Osteoblast (primary cell): ENCODE measurements around the gene ZC3H13. TPM values are rescaled to one million over a fixed set of nuclear protein-coding genes. Genes with fewer than 3 reads are reported as not detected.

ENCODE experiments used
- DNase-seq: peaks from one replicate; pipeline ENCODE4 v3.0.0; 2011; ENCODE audit warnings: low spot score, mixed read lengths; ENCODE audit not compliant: insufficient read length; ENCODE audit errors: missing footprints
- H2AFZ ChIP-seq: 2 replicates; pipeline ENCODE4 v1.6.0; 2011; ENCODE audit warnings: mild to moderate bottlenecking, low read length
- H3K27ac ChIP-seq: 2 replicates; pipeline ENCODE4 v1.5.1; 2011; ENCODE audit warnings: mild to moderate bottlenecking, low read depth, low read length, moderate library complexity
- H3K27me3 ChIP-seq: 2 replicates; pipeline ENCODE4 v1.6.0; 2012; ENCODE audit warnings: mild to moderate bottlenecking, control low read depth, inconsistent platforms, low read length, moderate library complexity; ENCODE audit not compliant: insufficient read depth
- H3K36me3 ChIP-seq: 2 replicates; pipeline ENCODE4 v1.5.1; 2011; ENCODE audit warnings: mild to moderate bottlenecking, low read length, control low read depth, moderate library complexity; ENCODE audit not compliant: insufficient read depth
- H3K4me1 ChIP-seq: 2 replicates; pipeline ENCODE4 v1.5.1; 2011; ENCODE audit warnings: mild to moderate bottlenecking, low read length, control low read depth, moderate library complexity; ENCODE audit not compliant: insufficient read depth
- H3K4me2 ChIP-seq: 2 replicates; pipeline ENCODE4 v1.6.0; 2011; ENCODE audit warnings: mild to moderate bottlenecking, low read length; ENCODE audit not compliant: insufficient read depth
- H3K4me3 ChIP-seq: fragments of 200-600 bp; sonication (generic); 3 replicates; pipeline ENCODE4 v1.5.1; 2012; ENCODE audit warnings: mild to moderate bottlenecking, low read length, inconsistent platforms; ENCODE audit not compliant: insufficient read depth
- H3K79me2 ChIP-seq: 2 replicates; pipeline ENCODE4 v1.6.0; 2012; ENCODE audit warnings: mild to moderate bottlenecking, low read length, control low read depth, inconsistent platforms; ENCODE audit not compliant: insufficient read depth
- H3K9me3 ChIP-seq: 2 replicates; pipeline ENCODE4 v1.5.1; 2011; ENCODE audit warnings: low read depth, low read length, control low read depth
- H4K20me1 ChIP-seq: 2 replicates; pipeline ENCODE4 v1.6.0; 2012; ENCODE audit warnings: mild to moderate bottlenecking, low read length, control low read depth; ENCODE audit not compliant: insufficient read depth
- CTCF ChIP-seq: IDR thresholded peaks from 2 replicates; pipeline ENCODE4 v1.5.1; 2011; ENCODE audit warnings: mild to moderate bottlenecking, low read depth, low read length, moderate library complexity; ENCODE audit errors: extremely low read depth
- total RNA-seq: library from RNA; depleted of rRNA; stranded (reverse); fragments of >200 nt; gene quantifications from 2 replicates; pipeline ENCODE4 v1.2.3, GENCODE V29; 2012

ZC3H13 gene
- total RNA-seq, 1 donor, result 19.5 TPM

- no peak for DNase-seq
- H2AFZ ChIP-seq, result no peak overlapping the region
- peaks cover 10% of the 10 kb centered on the region for H4K20me1 ChIP-seq
- no peaks in the 10 kb centered on the region for H3K9me3 ChIP-seq
- H3K4me3 ChIP-seq, result no peak overlapping the region
- H3K36me3 ChIP-seq, result no peaks in the 10 kb centered on the region
- peaks cover 66% of the 10 kb centered on the region for H3K79me2 ChIP-seq
- H3K4me2 ChIP-seq, result no peak overlapping the region
- H3K27me3 ChIP-seq, result no peaks in the 10 kb centered on the region
- no peak overlapping the region for H3K27ac ChIP-seq
- peaks cover 10% of the 10 kb centered on the region for H3K4me1 ChIP-seq
- no peak for TF ChIP-seq CTCF
These were observed 7.1 kb downstream of the ZC3H13 start for GRCh38 chr13:46045424-46045823.

GRCh38 chr13:46043647-46044046, 8.9 kb downstream of the ZC3H13 start:
- Histone ChIP-seq H3K36me3 (no peaks in the 10 kb centered on the region), H3K4me1 (peaks cover 14% of the 10 kb centered on the region), H3K9me3 (no peaks in the 10 kb centered on the region), H3K79me2 (peaks cover 53% of the 10 kb centered on the region), H4K20me1 (peaks cover 10% of the 10 kb centered on the region), H2AFZ (no peak overlapping the region), H3K4me3 (no peak overlapping the region), H3K4me2 (no peak overlapping the region), H3K27ac (no peak overlapping the region), H3K27me3 (no peaks in the 10 kb centered on the region)
- TF ChIP-seq CTCF, result no peak
- no peak for DNase-seq

- Histone ChIP-seq H2AFZ (no peak overlapping the region), H4K20me1 (peaks cover 4% of the 10 kb centered on the region), H3K27ac (peak overlapping the region; percentile 46), H3K36me3 (peaks cover 6% of the 10 kb centered on the region), H3K27me3 (no peaks in the 10 kb centered on the region), H3K4me1 (peaks cover 14% of the 10 kb centered on the region), H3K79me2 (peaks cover 47% of the 10 kb centered on the region), H3K4me3 (no peak overlapping the region), H3K9me3 (no peaks in the 10 kb centered on the region), H3K4me2 (peak overlapping the region; percentile 19)
- DNase-seq, result no peak
- no peak for TF ChIP-seq CTCF
These were observed 11.1 kb downstream of the ZC3H13 start for GRCh38 chr13:46041419-46041839.

- Histone ChIP-seq H2AFZ (no peak overlapping the region), H3K27me3 (no peaks in the 10 kb centered on the region), H3K27ac (peak overlapping the region; percentile 46), H3K4me1 (peaks cover 14% of the 10 kb centered on the region), H3K79me2 (peaks cover 48% of the 10 kb centered on the region), H4K20me1 (peaks cover 4% of the 10 kb centered on the region), H3K36me3 (peaks cover 6% of the 10 kb centered on the region), H3K4me3 (no peak overlapping the region), H3K9me3 (no peaks in the 10 kb centered on the region), H3K4me2 (peak overlapping the region; percentile 7)
- DNase-seq, result no peak
- no peak for TF ChIP-seq CTCF
These were observed 11.8 kb downstream of the ZC3H13 start for GRCh38 chr13:46040763-46041162.
